ENCODE data around the gene EIPR1. TPM values are rescaled to one million over a fixed set of nuclear protein-coding genes. Genes with fewer than 3 reads are reported as not detected.

EIPR1 gene
- total and polyA plus RNA-seq, 2 of the 13 experiments (the other 11 are each of a cell fraction or from before 2014, with no cell fraction given), result 70.0 to 96.3 TPM

- TF ChIP-seq ZNF276 (CRISPR knock-in tag; IDR thresholded peaks at IDR 0.05; ENCODE audit: low read depth) (0 out of 2 replicates have a peak, but pooled peaks have one; percentile 36), SOX5 (CRISPR knock-in tag; IDR thresholded peaks at IDR 0.05; ENCODE audit: borderline replicate concordance) (peak; percentile 14; the same call in 1 of the 2 replicates)
Observed at GRCh38 chr2:3423492-3424170, 46.0 kb upstream of the EIPR1 start (continued).

- Histone ChIP-seq H3K9me3 (ENCODE audit: low read length) (no peaks in the 10 kb centered on the region), H3K79me2 (ENCODE audit: insufficient read depth, low read length) (no peaks in the 10 kb centered on the region), H4K20me1 (ENCODE audit: insufficient read depth, low read length) (no peaks in the 10 kb centered on the region), H2AFZ (ENCODE audit: low read length) (no peak overlapping the region), H3K4me3 (replicated peaks in 1 of 3; ENCODE audit: insufficient read depth in 1 of 3, low read depth in 2 of 3, low read length in 3 of 3) (no peak overlapping the region), H3K4me1 (ENCODE audit: insufficient read depth, low read length) (peaks cover 16% of the 10 kb centered on the region), H3K27me3 (ENCODE audit: control insufficient read depth in 1 of 2, insufficient read depth in 2 of 2, low read length in 2 of 2) (no peaks in the 10 kb centered on the region), H3K27ac (ENCODE audit: extremely low read length, insufficient read depth, low read length) (no peak overlapping the region), H3K9ac (ENCODE audit: insufficient read depth, low read depth, low read length) (no peak overlapping the region), H3K4me2 (ENCODE audit: low read depth, low read length) (no peak overlapping the region), H3K36me3 (replicated peaks in 1 of 2; ENCODE audit: control insufficient read depth in 1 of 2, insufficient read depth in 2 of 2, low read length in 2 of 2) (peaks cover 35 to 81% of the 10 kb centered on the region in 2 experiments)
- ATAC-seq, result no peak
- TF ChIP-seq SP5 (CRISPR knock-in tag; IDR thresholded peaks at IDR 0.05; ENCODE audit: borderline replicate concordance, low read depth), result no peak
- no peak for TF ChIP-seq MTF1 (CRISPR knock-in tag; IDR thresholded peaks at IDR 0.05)
- no peak for TF ChIP-seq NR3C1 (CRISPR knock-in tag; IDR thresholded peaks at IDR 0.05)
- no peak for TF ChIP-seq ZNF407 (CRISPR knock-in tag; IDR thresholded peaks at IDR 0.05; ENCODE audit: not compliant biosample characterization)
- no peak for TF ChIP-seq KDM5A (IDR thresholded peaks at IDR 0.05; ENCODE audit: borderline replicate concordance, low read length)
- TF ChIP-seq DZIP1 (CRISPR knock-in tag; IDR thresholded peaks at IDR 0.05), result no peak
- DNase-seq (ENCODE audit: low spot score), result no peak
- in situ Hi-C loops (cut with HindIII; ENCODE audit: extremely low pct_ligation_motif_present, low pct_unique_long_range_greater_than_20kb) (no loop called here), intact Hi-C loops (cut with micrococcal nuclease; ENCODE audit: unreplicated experiment) (no loop called here)
- no TSS peak for BruUV-seq (replicated peaks)
- ChIA-PET CTCF (ENCODE audit: low intra/inter-chr PET ratio, low total read pairs) (no interaction called here), POLR2A (interaction anchor here (1.2 to 2.6 kb wide), 7 partner anchors 13 to 96 kb away, joined by 3 to 16 read pairs (median 6); partner anchors contain the start of genes EIPR1 and TRAPPC12)
- FAIRE-seq, result no peak
- WGBS (ENCODE audit: low lambda C conversion rate), result 98% methylated on average over 16 of the region's 16 CpGs
Observed at GRCh38 chr2:3422161-3422779, 44.7 kb upstream of the EIPR1 start.

Data from HepG2 (cell line).